PC-9 (cell line): ENCODE measurements around the gene KCNF1.

Source experiments
- CTCF ChIP-seq: fragments of 200-600 bp; sonication (generic); conservative IDR thresholded peaks from 2 replicates; pipeline ENCODE4 v1.6.1; 2017; ENCODE audit warnings: mixed run types, antibody characterized with exemption, mild to moderate bottlenecking, moderate library complexity
- EZH2 ChIP-seq: fragments of 200-600 bp; sonication (generic); IDR thresholded peaks from 2 replicates; pipeline ENCODE4 v1.8.0; 2017; ENCODE audit warnings: antibody characterized with exemption, low read depth

DNA sequence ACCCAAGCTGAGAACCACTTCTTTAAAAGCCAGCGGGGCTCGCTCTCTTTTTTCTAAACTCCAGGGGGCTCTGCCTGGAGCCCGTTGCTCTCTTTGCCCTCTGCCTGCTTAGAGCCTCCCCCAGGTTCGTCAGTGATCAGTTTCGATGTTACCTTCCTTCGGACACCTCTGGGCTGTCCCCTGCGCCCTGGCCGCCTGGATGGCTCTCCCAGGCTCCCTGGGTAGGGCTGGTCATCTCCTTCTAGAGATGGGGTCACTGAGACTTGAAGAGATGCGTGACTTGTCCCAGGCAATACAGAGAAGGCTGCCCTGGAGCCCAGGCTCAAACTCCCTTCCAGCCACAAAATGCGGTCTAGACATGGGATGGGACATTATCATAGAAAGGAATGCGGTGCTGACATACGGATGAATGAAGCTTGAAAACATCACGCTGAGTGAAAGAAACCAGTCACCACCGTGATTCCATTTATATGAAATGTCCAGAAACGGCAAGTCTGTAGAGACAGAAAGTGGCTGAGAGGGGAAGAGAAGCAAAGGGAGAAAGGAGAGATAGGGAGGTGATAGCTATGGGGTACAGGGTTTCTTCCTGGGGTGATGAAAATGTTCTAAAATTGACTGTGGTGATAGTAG is 14.6 kb downstream of the KCNF1 start:
- TF ChIP-seq CTCF (no peak), EZH2 (no peak)
